H9 (cell line): ENCODE data around the gene PGBD5. TPM values are rescaled to one million over a fixed set of nuclear protein-coding genes. Genes with fewer than 3 reads are reported as not detected.

Experiments
- DNase-seq: peaks from one replicate; pipeline ENCODE4 v3.0.0-alpha.2; 2017
- H2AFZ ChIP-seq: one replicate; pipeline ENCODE4 v1.6.1; 2013; ENCODE audit warnings: mild to moderate bottlenecking, low read length, control low read depth, moderate library complexity
- H2AK5ac ChIP-seq: 2 replicates; pipeline ENCODE4 v1.6.1; 2013; ENCODE audit warnings: low read length, control low read depth, mixed read lengths; ENCODE audit not compliant: insufficient read length
- H2BK120ac ChIP-seq: one replicate; pipeline ENCODE4 v1.6.1; 2013; ENCODE audit warnings: low read depth, mild to moderate bottlenecking, low read length, control low read depth, inconsistent platforms; ENCODE audit not compliant: poor library complexity, severe bottlenecking
- H2BK12ac ChIP-seq: 2 replicates; pipeline ENCODE4 v1.6.1; 2013; ENCODE audit warnings: low read length, control low read depth, mixed read lengths, low read depth; ENCODE audit not compliant: insufficient read length
- H2BK15ac ChIP-seq: 2 replicates; pipeline ENCODE4 v1.6.1; 2013; ENCODE audit warnings: low read depth, low read length, control low read depth
- H2BK20ac ChIP-seq: one replicate; pipeline ENCODE4 v1.6.1; 2013; ENCODE audit warnings: low read depth, mild to moderate bottlenecking, low read length, control low read depth, inconsistent platforms; ENCODE audit not compliant: poor library complexity, severe bottlenecking
- H2BK5ac ChIP-seq: 2 replicates; pipeline ENCODE4 v1.6.1; 2013; ENCODE audit warnings: low read length, control low read depth, mixed read lengths; ENCODE audit not compliant: insufficient read length
- H3K14ac ChIP-seq: 2 replicates; pipeline ENCODE4 v1.6.1; 2013; ENCODE audit warnings: low read length, control low read depth; ENCODE audit not compliant: insufficient read depth
- H3K18ac ChIP-seq: 2 replicates; pipeline ENCODE4 v1.6.1; 2013; ENCODE audit warnings: low read depth, mild to moderate bottlenecking, mixed read lengths, low read length, control low read depth; ENCODE audit not compliant: insufficient read length
- H3K23ac ChIP-seq: 2 replicates; pipeline ENCODE4 v1.6.1; 2013; ENCODE audit warnings: low read length, control low read depth, mixed read lengths, low read depth; ENCODE audit not compliant: insufficient read length
- H3K23me2 ChIP-seq: 2 replicates; pipeline ENCODE4 v1.6.1; 2013; ENCODE audit warnings: low read depth, mild to moderate bottlenecking, mixed read lengths, low read length, control low read depth; ENCODE audit not compliant: insufficient read length, poor library complexity, severe bottlenecking
- H3K27ac ChIP-seq: 2 replicates; pipeline ENCODE4 v1.5.1; 2013; ENCODE audit warnings: low read length, control low read depth, mixed read lengths, low read depth; ENCODE audit not compliant: insufficient read length
- H3K27me3 ChIP-seq: 2 replicates; pipeline ENCODE4 v1.6.1; 2013; ENCODE audit warnings: low read length, control low read depth, inconsistent platforms; ENCODE audit not compliant: insufficient read depth
- H3K4ac ChIP-seq: 2 replicates; pipeline ENCODE4 v1.6.1; 2013; ENCODE audit warnings: low read depth, mild to moderate bottlenecking, control low read depth, inconsistent platforms, low read length, moderate library complexity
- H3K4me1 ChIP-seq: 2 replicates; pipeline ENCODE4 v1.6.1; 2013; ENCODE audit warnings: low read length, control low read depth, inconsistent platforms; ENCODE audit not compliant: insufficient read depth
- H3K4me2 ChIP-seq: 2 replicates; pipeline ENCODE4 v1.6.1; 2013; ENCODE audit warnings: low read length, control low read depth, mixed read lengths; ENCODE audit not compliant: insufficient read length, insufficient read depth
- H3K56ac ChIP-seq: 2 replicates; pipeline ENCODE4 v1.6.1; 2013; ENCODE audit warnings: low read depth, mild to moderate bottlenecking, mixed read lengths, low read length, control low read depth; ENCODE audit not compliant: insufficient read length
- H3K79me1 ChIP-seq: 2 replicates; pipeline ENCODE4 v1.6.1; 2013; ENCODE audit warnings: low read depth, mild to moderate bottlenecking, moderate library complexity, low read length, control low read depth, inconsistent platforms; ENCODE audit not compliant: insufficient read depth, poor library complexity, severe bottlenecking
- H3K79me2 ChIP-seq: 2 replicates; pipeline ENCODE4 v1.6.1; 2013; ENCODE audit warnings: low read length, control low read depth, inconsistent platforms; ENCODE audit not compliant: insufficient read depth
- H3K9ac ChIP-seq: 2 replicates; pipeline ENCODE4 v1.6.1; 2013; ENCODE audit warnings: low read length, control low read depth, mixed read lengths; ENCODE audit not compliant: insufficient read length; ENCODE audit errors: extremely low read depth
- H3K9me3 ChIP-seq: one replicate; pipeline ENCODE4 v1.6.1; 2013; ENCODE audit warnings: low read depth, low read length, inconsistent platforms; ENCODE audit not compliant: control insufficient read depth
- H3T11ph ChIP-seq: one replicate; pipeline ENCODE4 v1.6.1; 2013; ENCODE audit warnings: mild to moderate bottlenecking, low read length, control low read depth, inconsistent platforms
- H4K20me1 ChIP-seq: one replicate; pipeline ENCODE4 v1.6.1; 2013; ENCODE audit not compliant: control insufficient read depth, insufficient read length, insufficient read depth
- H4K5ac ChIP-seq: 2 replicates; pipeline ENCODE4 v1.6.1; 2013; ENCODE audit warnings: low read depth, mild to moderate bottlenecking, mixed read lengths, low read length, control low read depth; ENCODE audit not compliant: insufficient read length
- H4K8ac ChIP-seq: replicated peaks from 2 replicates; pipeline ENCODE4 v1.6.1; 2013; ENCODE audit warnings: low read length, control low read depth, mixed read lengths, low read depth; ENCODE audit not compliant: insufficient read length
- H4K91ac ChIP-seq: 2 replicates; pipeline ENCODE4 v1.6.1; 2013; ENCODE audit warnings: low read depth, mild to moderate bottlenecking, moderate library complexity, mixed read lengths, low read length, control low read depth; ENCODE audit not compliant: insufficient read length
- H3K27ac Mint-ChIP-seq, 3 experiments: 2 replicates in 2 of 3; 3 replicates in 1 of 3; pipeline ENCODE4 v1.8.0; 2020 to 2021; ENCODE audit warnings: mixed read lengths in 3 of 3, mild to moderate bottlenecking in 1 of 3, moderate library complexity in 1 of 3
- H3K27me3 Mint-ChIP-seq: 2 replicates; pipeline ENCODE4 v1.8.0; 2021; ENCODE audit warnings: low read depth, mild to moderate bottlenecking, moderate library complexity, mixed read lengths
- H3K36me3 Mint-ChIP-seq, 3 experiments: 2 replicates in 2 of 3; 3 replicates in 1 of 3; pipeline ENCODE4 v1.8.0; 2020 to 2021; ENCODE audit warnings: low read depth in 3 of 3, mixed read lengths in 3 of 3; ENCODE audit not compliant: insufficient read depth in 1 of 3
- H3K4me1 Mint-ChIP-seq, 2 experiments: 2 replicates each; pipeline ENCODE4 v1.8.0; 2020; ENCODE audit warnings: mixed read lengths in 2 of 2
- H3K4me3 Mint-ChIP-seq, 2 experiments: 2 replicates in 1 of 2; 3 replicates in 1 of 2; pipeline ENCODE4 v1.8.0; 2020 to 2021; ENCODE audit warnings: mild to moderate bottlenecking in 2 of 2, mixed read lengths in 2 of 2, moderate library complexity in 1 of 2
- H3K9me3 Mint-ChIP-seq, 2 experiments: 2 replicates in 1 of 2; 3 replicates in 1 of 2; pipeline ENCODE4 v1.8.0; 2020; ENCODE audit warnings: mild to moderate bottlenecking in 2 of 2, mixed read lengths in 2 of 2, moderate library complexity in 1 of 2
- WGBS: extraction: QIAGEN DNeasy Blood & Tissue Kit; methylation state at CpG from one replicate; pipeline ENCODE4 v1.1.7; 2013; ENCODE audit warnings: missing lambda C conversion rate, low lambda C conversion rate, mixed read lengths; ENCODE audit not compliant: insufficient read length; ENCODE audit errors: extremely low coverage; 5-methylcytosine and 5-hydroxymethylcytosine counted together
- total RNA-seq: library from RNA; stranded (reverse); gene quantifications from 2 replicates; pipeline ENCODE4 v1.2.1, GENCODE V29; 2021
- TF ChIP-seq, protein P1 (sequence below): fragments of 200-600 bp; sonication (generic); conservative IDR thresholded peaks from 3 replicates; pipeline ENCODE4 v1.8.0; 2021; ENCODE audit warnings: antibody characterized with exemption, mild to moderate bottlenecking

The PGBD5 gene
- total RNA-seq, 1 experiment from 2014 or later: 19.1 TPM

DNA sequence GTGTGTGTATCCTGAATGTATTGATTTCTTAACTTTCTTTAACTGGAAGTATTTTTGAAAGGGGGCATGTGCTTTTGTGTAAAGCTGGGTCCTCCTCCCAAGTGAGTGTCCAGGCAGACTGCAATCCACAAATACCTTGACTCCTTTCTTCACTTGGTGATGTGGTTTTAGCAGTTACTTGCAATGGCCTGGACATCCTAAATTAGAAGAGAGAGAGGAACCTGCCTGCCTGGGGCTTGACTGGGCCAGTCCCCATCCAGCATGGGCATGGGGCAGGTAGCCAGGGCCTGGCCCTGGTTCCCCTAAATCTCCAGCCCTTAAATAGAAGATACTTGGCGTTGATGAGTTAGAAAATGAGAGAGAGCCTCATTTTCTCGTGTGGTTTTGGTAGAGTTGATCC, 159.7 kb downstream of the PGBD5 start:
- H3K9ac ChIP-seq: no peak overlapping the region
- no peak overlapping the region for H3K4me2 ChIP-seq
- H2BK120ac ChIP-seq: no peak overlapping the region
- H3K27ac ChIP-seq: no peak overlapping the region
- no peak overlapping the region for H2AFZ ChIP-seq
- no peak overlapping the region for H3K14ac ChIP-seq
- no peaks in the 10 kb centered on the region for H3K27me3 ChIP-seq
- TF ChIP-seq, protein P1, sequence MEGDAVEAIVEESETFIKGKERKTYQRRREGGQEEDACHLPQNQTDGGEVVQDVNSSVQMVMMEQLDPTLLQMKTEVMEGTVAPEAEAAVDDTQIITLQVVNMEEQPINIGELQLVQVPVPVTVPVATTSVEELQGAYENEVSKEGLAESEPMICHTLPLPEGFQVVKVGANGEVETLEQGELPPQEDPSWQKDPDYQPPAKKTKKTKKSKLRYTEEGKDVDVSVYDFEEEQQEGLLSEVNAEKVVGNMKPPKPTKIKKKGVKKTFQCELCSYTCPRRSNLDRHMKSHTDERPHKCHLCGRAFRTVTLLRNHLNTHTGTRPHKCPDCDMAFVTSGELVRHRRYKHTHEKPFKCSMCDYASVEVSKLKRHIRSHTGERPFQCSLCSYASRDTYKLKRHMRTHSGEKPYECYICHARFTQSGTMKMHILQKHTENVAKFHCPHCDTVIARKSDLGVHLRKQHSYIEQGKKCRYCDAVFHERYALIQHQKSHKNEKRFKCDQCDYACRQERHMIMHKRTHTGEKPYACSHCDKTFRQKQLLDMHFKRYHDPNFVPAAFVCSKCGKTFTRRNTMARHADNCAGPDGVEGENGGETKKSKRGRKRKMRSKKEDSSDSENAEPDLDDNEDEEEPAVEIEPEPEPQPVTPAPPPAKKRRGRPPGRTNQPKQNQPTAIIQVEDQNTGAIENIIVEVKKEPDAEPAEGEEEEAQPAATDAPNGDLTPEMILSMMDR: no peak
- no peak overlapping the region for H2AK5ac ChIP-seq
- H3T11ph ChIP-seq: no peak overlapping the region
- H4K5ac ChIP-seq: no peak overlapping the region
- no peaks in the 10 kb centered on the region for H3K79me2 ChIP-seq
- no peak overlapping the region for H2BK20ac ChIP-seq
- DNase-seq: no peak
- no peaks in the 10 kb centered on the region for H3K9me3 Mint-ChIP-seq
- no peaks in the 10 kb centered on the region for H4K20me1 ChIP-seq
- no peaks in the 10 kb centered on the region; the same call in 1 of the 2 replicates for H3K27me3 Mint-ChIP-seq
- H3K36me3 Mint-ChIP-seq: peaks cover 12 to 28% (median 26%) of the 10 kb centered on the region in 3 experiments
- H3K4me1 ChIP-seq: no peaks in the 10 kb centered on the region
- no peaks in the 10 kb centered on the region for H3K23me2 ChIP-seq
- H3K9me3 ChIP-seq: no peaks in the 10 kb centered on the region
- no peak overlapping the region for H3K56ac ChIP-seq
- no peak overlapping the region for H4K8ac ChIP-seq
- no peak overlapping the region for H3K4ac ChIP-seq
- peaks cover 2% of the 10 kb centered on the region in 2 experiments; a peak in 2 of 4 replicates for H3K4me1 Mint-ChIP-seq
- no peak overlapping the region for H2BK15ac ChIP-seq
- no peak overlapping the region for H2BK5ac ChIP-seq
- no peak overlapping the region for H3K18ac ChIP-seq
- no peak overlapping the region for H2BK12ac ChIP-seq
- H4K91ac ChIP-seq: no peak overlapping the region
- no peak overlapping the region for H3K23ac ChIP-seq
- WGBS: no CpG with 5 or more reads among the region's 2 CpGs
- H3K4me3 Mint-ChIP-seq: no peak overlapping the region
- H3K79me1 ChIP-seq: no peaks in the 10 kb centered on the region
- no peak overlapping the region; a peak in 3 of 7 replicates for H3K27ac Mint-ChIP-seq
